Measurements from ENCODE around the gene ATP8B4.

Gene ATP8B4

GRCh38 chr15:49857496-49858475, 261.2 kb downstream of the ATP8B4 start:
- TF ChIP-seq Cebpa-rat (IDR thresholded peaks at IDR 0.05) = no peak
- Histone ChIP-seq H3K27me3 (no peaks in the 10 kb centered on the region), H3K27ac (no peak overlapping the region), H3K36me3 (peaks cover 0 to 54% (median 0%) of the 10 kb centered on the region in 11 experiments; a peak in 4 of 22 replicates), H3K9ac (no peak overlapping the region), H3K4me1 (no peaks in the 10 kb centered on the region), H4K20me1 (no peaks in the 10 kb centered on the region), H3K4me3 (no peak overlapping the region), H3K4me2 (no peak overlapping the region), H3K9me3 (replicated peaks in 1 of 11) (no peaks in the 10 kb centered on the region)

DNA sequence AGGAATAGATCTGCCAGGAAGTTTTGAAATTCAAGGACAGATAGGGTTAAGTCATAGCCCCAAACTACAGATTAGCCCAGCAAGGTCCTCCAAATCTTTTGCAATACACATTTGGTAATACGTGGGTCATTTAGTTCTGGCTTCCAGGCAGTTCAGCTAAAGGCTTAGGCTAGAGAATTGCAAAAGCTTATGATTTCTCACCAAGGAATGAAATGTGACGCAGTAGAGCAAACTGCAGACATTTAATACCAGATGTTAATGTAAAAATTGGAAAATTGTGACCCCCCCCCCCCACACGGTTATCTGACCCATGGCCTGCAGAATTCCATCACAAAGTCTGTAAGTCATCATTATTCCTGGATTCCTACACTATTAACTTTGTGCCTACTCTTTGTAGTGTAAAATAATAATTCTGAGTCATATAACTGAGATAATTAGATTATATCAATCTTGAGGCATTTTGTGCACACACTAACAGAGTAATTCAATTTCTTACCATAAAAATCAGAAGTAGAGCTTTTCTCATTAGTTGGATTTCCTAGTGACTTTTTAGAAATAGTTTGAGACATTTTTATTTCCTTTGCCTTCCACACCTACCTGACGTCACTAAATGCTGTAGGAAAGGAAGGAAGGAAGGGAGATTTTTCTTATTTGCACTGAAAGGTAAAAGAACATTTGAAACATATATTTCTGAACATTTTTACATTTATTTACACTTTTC, 263.0 kb downstream of the ATP8B4 start:
- H3K4me2 ChIP-seq = no peak overlapping the region
- H3K4me1 ChIP-seq = no peaks in the 10 kb centered on the region

DNA sequence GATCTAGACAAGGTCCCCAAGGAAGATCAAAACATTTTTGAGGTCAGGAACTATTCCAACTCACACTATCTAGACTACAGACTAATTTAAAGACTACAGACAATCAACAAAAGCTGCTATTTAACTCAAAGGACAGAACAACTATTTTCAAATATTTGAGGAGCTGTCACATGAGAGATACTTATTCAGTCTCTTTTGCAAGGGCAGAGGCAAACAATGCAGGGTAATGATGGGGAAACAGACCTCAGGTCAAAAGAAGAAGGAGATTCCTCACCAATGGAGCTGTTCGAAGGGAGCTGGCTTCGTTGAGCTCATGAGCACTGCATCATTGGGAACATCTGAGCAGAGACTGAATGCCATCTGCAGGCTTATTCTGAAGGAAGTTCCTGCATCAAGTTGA, 266.3 kb downstream of the ATP8B4 start:
- H3K4me1 ChIP-seq = peaks cover 0 to 6% (median 2%) of the 10 kb centered on the region in 10 experiments; a peak in 13 of 20 replicates
- peaks cover 0 to 22% (median 8%) of the 10 kb centered on the region in 11 experiments; a peak in 11 of 22 replicates for H3K9me3 ChIP-seq (replicated peaks in 1 of 11)
- TF ChIP-seq Cebpa-rat (IDR thresholded peaks at IDR 0.05) = no peak
- no peak overlapping the region for H3K4me2 ChIP-seq
- peaks cover 0 to 45% (median 0%) of the 10 kb centered on the region in 11 experiments; a peak in 4 of 22 replicates for H3K36me3 ChIP-seq
- H3K27ac ChIP-seq = no peak overlapping the region
- no peak overlapping the region for H3K9ac ChIP-seq
- no peaks in the 10 kb centered on the region for H3K27me3 ChIP-seq
- H4K20me1 ChIP-seq = no peaks in the 10 kb centered on the region
- H3K4me3 ChIP-seq = no peak overlapping the region

More for the DNA sequence above, 263.0 kb downstream of the ATP8B4 start:
- no peak for TF ChIP-seq Cebpa-rat (IDR thresholded peaks at IDR 0.05)
- Histone ChIP-seq H3K9ac (no peak overlapping the region), H3K36me3 (peaks cover 0 to 61% (median 0%) of the 10 kb centered on the region in 11 experiments; a peak in 4 of 22 replicates), H4K20me1 (no peaks in the 10 kb centered on the region), H3K4me3 (no peak overlapping the region), H3K9me3 (replicated peaks in 1 of 11) (peaks cover 0 to 11% (median 0%) of the 10 kb centered on the region in 11 experiments; a peak in 4 of 22 replicates), H3K27ac (no peak overlapping the region), H3K27me3 (no peaks in the 10 kb centered on the region)

- Histone ChIP-seq H3K4me2 (no peak overlapping the region), H3K4me3 (no peak overlapping the region), H3K36me3 (peaks cover 0 to 54% (median 0%) of the 10 kb centered on the region in 11 experiments; a peak in 4 of 22 replicates), H3K9ac (no peak overlapping the region), H3K27ac (no peak overlapping the region), H4K20me1 (no peaks in the 10 kb centered on the region), H3K9me3 (replicated peaks in 1 of 11) (peaks cover 0 to 22% (median 8%) of the 10 kb centered on the region in 11 experiments; a peak in 11 of 22 replicates), H3K4me1 (peaks cover 0 to 15% (median 11%) of the 10 kb centered on the region in 10 experiments; a peak in 14 of 20 replicates), H3K27me3 (no peaks in the 10 kb centered on the region)
- TF ChIP-seq Cebpa-rat (IDR thresholded peaks at IDR 0.05) = no peak
Observed at GRCh38 chr15:49848807-49849206, 270.2 kb downstream of the ATP8B4 start.

DNA sequence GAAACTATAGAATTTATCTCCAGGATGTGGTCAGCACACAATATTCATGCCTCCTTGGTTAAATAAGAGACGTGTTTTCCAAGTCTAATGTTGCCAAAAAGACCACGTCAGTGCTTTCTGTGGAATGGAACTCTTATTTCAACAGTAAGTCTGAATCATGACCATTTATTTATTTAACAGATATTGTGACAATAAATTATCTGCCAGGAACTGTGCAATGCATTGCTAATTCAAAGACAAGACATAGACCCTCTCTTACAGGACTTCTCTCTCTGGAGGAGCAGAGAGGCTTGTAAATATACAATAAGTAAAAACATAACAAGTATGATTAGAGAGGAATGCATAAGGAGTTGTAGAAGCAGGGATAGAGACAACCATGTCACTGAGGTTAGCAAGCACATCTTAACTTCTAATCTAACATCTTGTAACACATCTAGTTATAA, 270.7 kb downstream of the ATP8B4 start:
- Histone ChIP-seq H3K27ac (no peak overlapping the region), H3K4me3 (no peak overlapping the region), H3K36me3 (peaks cover 0 to 53% (median 0%) of the 10 kb centered on the region in 11 experiments; a peak in 4 of 22 replicates), H4K20me1 (no peaks in the 10 kb centered on the region), H3K9ac (no peak overlapping the region), H3K9me3 (replicated peaks in 1 of 11) (peaks cover 0 to 22% (median 8%) of the 10 kb centered on the region in 11 experiments; a peak in 11 of 22 replicates), H3K4me2 (peak overlapping the region in 9 of 11 experiments; percentile 11 to 59 (median 33); a peak in 10 of 22 replicates), H3K4me1 (peaks cover 0 to 15% (median 11%) of the 10 kb centered on the region in 10 experiments; a peak in 14 of 20 replicates), H3K27me3 (no peaks in the 10 kb centered on the region)
- TF ChIP-seq Cebpa-rat (IDR thresholded peaks at IDR 0.05) = no peak

DNA sequence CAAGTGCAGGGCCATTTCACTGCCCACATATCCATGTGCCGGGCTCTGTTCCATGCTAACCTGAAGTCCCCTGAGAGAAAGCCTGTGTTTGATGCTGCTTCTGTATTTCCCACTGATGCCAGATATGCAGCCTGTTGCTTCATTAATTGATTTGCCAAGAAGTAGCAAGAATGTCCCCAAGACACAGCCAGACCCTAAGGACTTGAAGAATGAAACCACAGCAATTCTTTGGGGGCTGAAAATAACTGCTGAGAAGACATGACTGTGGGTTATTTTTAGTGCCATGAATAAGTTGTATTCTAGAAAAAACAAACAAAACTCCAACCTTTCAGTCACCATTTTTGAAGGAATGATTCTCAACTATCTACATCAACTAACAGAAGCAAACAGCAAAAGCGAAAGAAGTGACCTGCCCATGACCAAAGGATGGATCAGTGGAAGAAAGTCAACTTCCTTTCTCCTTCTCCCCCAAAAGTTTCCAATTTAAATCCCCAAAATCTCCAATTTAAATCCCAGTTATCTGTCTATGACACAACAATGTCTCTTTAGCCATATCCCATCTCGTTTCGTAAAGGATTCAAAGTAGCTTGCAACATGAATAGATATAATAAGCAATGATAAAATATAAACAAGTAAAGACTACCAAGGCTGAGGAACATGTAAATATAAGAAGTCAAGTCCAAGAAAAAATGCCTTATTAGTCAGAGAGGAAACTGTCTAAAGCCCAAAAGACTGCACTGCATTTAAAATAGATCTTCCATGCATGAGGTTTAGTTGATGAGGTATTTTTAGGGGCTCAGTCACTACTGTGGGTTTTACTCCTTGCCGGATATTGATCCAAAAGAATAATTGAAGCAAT, 271.4 kb downstream of the ATP8B4 start:
- Histone ChIP-seq H4K20me1 (no peaks in the 10 kb centered on the region), H3K4me1 (peaks cover 0 to 15% (median 11%) of the 10 kb centered on the region in 10 experiments; a peak in 14 of 20 replicates), H3K36me3 (peaks cover 0 to 49% (median 0%) of the 10 kb centered on the region in 11 experiments; a peak in 4 of 22 replicates), H3K4me2 (peak overlapping the region in 10 of 11 experiments; percentile 13 to 59 (median 30); a peak in 14 of 22 replicates), H3K9ac (no peak overlapping the region), H3K27ac (peak overlapping the region in 1 of 11 experiments; percentile 33; a peak in 1 of 22 replicates), H3K27me3 (no peaks in the 10 kb centered on the region), H3K4me3 (no peak overlapping the region), H3K9me3 (replicated peaks in 1 of 11) (peaks cover 0 to 28% (median 8%) of the 10 kb centered on the region in 11 experiments; a peak in 11 of 22 replicates)
- no peak for TF ChIP-seq Cebpa-rat (IDR thresholded peaks at IDR 0.05)

DNA sequence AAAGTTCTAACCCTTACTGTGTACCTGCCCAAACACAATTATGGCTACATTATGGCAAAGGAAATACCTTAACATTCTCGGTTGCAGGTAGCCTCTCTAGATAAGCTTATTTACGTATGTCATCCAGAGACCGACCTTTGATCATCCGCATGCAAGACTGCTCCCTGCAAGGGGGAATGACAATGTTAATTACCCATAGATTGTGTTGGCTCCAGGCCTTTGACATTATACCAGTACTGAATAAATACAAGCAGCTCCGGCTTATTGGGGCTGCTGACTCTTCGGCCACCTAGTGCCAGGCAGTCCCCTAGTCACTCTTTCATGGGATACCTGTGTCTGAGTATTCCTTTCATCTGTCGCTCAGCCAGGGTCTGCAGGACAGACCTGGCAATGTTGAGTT, 274.6 kb downstream of the ATP8B4 start:
- Histone ChIP-seq H3K9ac (no peak overlapping the region), H3K27me3 (no peaks in the 10 kb centered on the region), H4K20me1 (no peaks in the 10 kb centered on the region), H3K36me3 (peaks cover 0 to 66% (median 0%) of the 10 kb centered on the region in 11 experiments; a peak in 4 of 22 replicates), H3K4me3 (no peak overlapping the region), H3K27ac (no peak overlapping the region), H3K9me3 (replicated peaks in 1 of 11) (peaks cover under 1 to 38% (median 11%) of the 10 kb centered on the region in 11 experiments; a peak in 12 of 22 replicates), H3K4me2 (no peak overlapping the region), H3K4me1 (peaks cover 0 to 15% (median 11%) of the 10 kb centered on the region in 10 experiments; a peak in 14 of 20 replicates)
- no peak for TF ChIP-seq Cebpa-rat (IDR thresholded peaks at IDR 0.05)

- Histone ChIP-seq H3K9ac (no peak overlapping the region), H3K9me3 (replicated peaks in 1 of 11) (peaks cover 4 to 45% (median 18%) of the 10 kb centered on the region in 11 experiments; a peak in 15 of 22 replicates), H3K4me1 (peaks cover 0 to 15% (median 11%) of the 10 kb centered on the region in 10 experiments; a peak in 14 of 20 replicates), H3K4me3 (no peak overlapping the region), H3K27me3 (no peaks in the 10 kb centered on the region), H4K20me1 (no peaks in the 10 kb centered on the region), H3K27ac (no peak overlapping the region), H3K36me3 (peaks cover 0 to 66% (median 0%) of the 10 kb centered on the region in 11 experiments; a peak in 4 of 22 replicates), H3K4me2 (no peak overlapping the region)
- no peak for TF ChIP-seq Cebpa-rat (IDR thresholded peaks at IDR 0.05)
Observed at GRCh38 chr15:49843725-49844124, 275.3 kb downstream of the ATP8B4 start.

Data from BLaER1 treated with 17β-estradiol and CSF1 and Interleukin-3, amounts not matched to agents 10 nM and 100 nM (cell line).